T follicular helper cell (primary cell): ENCODE results near the gene CCDC201.
"Not testable (repeated sequence)": the region's sequence is repeated elsewhere in the genome, so short reads cannot be mapped to it uniquely, and the experiment has no call there.

ENCODE experiments used
- DNase-seq: peaks from one replicate; pipeline ENCODE4 v3.0.0-alpha.2; 2020; ENCODE audit warnings: low read depth

CCDC201 gene

DNA sequence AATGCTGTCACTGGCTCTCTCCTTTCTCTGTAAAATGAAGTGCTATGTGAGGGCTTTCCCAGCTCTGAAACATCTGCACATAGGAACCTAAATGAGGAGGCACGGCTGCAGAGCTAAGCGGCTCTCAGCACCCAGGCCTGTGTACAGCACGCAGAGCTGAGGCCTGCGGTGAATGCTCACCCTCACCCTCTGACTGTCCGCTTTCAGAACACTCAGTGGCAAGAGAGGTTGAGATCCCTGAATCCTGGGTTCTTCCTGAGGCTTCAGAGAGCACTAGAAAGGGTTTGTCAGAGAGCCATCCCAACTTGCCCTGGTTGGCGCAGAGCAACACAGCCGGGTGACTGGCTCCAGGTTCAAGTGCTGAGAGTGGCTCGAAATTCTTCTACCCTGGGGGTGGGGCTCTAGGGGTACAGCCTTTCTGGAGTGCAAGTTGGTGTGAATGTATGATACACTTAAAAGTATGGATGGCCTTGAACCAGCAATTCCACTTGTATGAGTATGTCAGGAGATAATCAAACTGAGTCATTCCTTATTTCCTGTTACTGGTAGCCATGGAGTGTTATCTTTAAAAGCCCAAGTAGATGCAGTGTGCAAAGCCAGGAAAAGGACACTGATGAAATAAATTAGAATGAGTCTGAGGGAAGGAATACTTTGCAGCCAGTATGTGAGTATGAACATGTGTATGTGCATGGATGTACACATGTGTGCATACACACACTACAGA is 1.7 kb upstream of the CCDC201 start:
- no peak for DNase-seq

DNA sequence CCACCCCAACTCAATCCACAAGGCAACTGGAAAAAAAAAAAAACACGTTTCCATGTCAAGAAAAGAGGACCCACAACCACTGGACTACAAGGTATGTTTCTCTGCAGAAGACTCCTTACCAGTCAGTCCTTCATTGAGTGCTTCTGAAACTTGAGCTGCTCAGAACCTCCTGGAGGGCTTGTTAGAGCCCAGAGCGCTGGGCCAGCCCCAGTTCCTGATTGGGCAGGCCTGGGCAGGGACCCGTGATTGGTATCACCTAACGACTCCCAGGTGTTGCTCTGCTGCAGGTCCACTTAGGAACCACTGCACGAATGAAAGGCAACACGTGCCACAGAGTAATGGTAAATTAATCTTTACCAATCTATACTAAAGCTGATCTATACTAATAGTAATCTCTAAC is 473 bp upstream of the CCDC201 start:
- DNase-seq = no peak

DNA sequence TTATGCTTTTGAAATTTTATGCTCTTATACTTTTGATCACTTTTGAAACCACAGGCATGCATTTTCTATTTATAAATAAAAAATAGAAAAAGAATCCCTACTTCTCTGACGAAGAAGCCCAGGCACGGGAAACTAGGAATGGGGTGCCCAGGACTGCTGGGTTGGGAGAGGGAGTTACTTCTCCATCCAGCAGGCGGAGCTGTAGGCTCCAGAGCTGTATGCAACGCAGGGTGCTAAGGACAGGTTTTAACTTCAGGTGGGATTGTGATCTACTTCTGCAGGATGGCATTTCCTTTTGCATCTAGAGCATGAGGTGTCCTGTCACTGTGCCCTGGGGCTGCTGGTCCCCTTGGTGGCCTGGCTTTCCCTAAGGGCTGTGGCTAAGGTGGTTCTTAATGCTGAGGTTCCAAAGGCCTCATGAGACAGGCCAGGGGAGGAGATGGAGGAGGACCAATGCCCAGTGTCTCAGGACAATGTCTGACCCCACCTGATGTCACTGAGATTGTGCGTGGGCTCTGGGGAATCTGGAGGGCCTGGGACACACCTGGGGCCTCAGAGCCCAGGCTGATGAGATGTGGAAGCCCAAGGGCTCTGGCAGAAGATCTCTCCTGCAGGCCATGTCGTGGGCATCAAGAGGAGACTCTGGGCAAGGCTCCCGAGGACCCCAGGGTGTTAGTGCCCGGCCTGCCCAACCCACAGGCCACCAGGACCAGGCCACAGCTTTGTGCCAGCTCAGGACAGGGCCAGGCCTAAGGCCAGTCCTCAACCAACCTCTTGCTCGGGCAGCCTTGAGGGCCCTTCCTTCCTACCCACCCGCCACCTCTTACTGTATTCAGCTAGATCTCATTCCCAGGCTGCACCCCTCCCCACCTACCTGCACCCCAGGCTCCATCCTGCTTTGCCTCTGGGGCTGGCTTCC is 507 bp downstream of the CCDC201 start:
- no peak for DNase-seq

DNA sequence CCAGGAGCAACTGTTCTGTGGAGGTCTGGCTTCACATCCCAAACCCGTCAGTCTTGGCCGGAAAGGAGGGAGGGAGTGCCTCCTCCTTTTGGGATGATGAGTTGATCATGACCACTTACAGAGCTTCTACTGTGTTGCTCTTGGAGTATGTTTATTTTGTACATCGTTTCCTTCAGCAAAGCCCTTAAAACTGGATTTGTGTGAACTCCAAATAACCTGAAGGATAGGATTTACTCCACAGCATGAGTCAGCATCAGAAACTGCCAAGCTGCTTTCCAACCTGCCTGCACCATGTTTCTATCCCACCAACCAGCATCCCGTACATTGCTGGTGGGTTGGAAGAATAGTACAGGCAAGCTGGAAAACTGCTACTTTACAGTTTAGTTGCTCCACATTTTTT is 3.5 kb downstream of the CCDC201 start:
- no peak for DNase-seq

DNA sequence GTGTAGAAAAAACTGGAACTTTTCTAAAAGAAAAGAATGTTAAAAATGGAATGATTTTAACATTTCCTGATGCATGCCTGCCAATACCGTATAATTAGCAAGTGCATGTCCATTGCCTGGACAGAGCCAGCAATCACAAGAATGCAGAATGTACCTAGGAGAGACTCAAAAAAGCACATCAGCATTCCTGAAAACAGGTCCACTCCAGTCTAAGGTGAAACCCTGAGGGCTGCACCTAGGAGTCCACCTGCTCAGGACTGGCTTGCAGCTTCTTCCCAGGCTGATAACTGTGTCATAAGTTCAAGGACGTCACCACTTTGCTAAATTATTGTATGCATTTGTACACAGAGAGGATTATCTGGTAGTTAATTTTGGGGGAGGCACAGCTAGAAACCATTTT is 5.4 kb downstream of the CCDC201 start:
- DNase-seq = no peak

DNA sequence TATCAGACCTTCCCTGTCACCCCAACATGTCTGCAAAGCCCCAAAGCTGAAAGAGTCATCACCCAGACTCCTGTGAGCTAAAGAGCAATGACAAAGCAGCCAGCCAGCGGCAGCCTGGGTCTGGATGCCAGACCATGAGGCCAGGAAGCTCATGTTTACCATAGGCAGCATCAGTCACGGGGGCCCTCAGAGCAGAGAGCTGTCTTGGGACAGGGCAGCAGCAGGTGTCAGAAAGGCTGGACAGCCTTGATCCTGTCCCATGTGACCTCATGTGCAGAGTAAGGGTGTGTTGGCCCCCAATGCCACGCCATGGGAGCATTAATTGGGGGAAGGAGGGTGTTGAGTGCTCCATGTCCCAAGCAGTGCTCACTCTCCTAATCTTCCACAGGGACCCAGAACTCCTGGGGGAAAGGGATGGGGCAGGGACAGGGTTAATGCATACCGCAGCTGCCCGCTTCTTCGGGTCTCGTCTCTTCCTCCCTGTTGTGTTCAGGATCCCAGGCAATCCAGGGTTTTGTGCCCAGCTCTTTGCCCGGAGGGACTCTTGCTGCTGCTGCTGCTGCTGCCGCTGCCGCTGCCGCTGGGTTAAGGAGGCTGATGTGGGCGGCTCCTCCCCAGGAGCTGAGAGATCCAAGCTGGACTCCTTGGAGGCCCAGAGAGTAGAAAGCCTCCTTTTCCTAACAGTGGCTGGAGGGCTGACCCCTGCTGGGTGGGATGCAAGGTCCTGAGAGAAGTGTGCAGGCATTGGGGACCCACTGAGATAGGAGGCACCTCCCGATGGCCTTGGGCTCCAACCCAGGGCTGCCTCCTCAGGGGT is 7.1 kb downstream of the CCDC201 start:
- no peak for DNase-seq

DNA sequence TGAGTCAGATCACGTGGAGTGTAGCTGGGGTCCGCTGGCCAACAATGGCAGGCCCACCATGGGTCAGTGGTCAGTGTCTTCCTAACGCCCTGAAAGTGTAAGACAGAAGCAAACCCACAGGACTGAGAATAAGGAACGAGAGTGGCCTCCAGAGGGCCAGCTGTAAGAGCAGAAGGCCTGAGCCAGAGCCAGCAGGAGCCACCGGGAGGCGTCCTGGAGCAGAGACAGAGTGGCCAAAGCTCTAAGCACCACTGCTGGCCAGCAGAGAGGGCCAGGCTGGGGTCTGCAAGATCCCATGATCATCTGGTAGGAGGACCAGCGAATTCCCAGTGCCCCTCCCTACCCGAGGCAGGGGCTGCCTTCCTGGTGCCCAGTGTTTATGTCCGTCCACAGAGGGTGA is 9.2 kb downstream of the CCDC201 start:
- DNase-seq = no peak

DNA sequence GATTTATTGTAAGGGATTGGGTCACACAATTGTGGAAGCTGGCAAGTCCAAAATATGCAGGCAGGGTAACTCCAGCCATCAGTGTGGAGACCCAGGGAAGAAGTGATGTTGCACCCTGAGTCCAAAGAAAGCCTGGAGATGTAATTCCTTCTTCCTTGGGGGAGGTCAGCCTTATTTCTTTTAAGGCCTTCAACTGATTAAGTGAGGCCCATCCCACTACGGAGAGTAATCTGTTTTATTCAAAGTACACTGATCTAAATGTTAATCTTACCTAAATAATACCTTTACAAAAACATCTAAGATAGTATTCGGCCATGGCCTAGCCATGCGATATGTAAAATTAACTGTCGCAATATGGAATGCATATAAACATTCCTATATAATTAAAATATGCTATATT is 16.0 kb downstream of the CCDC201 start:
- DNase-seq = not testable (repeated sequence)

DNA sequence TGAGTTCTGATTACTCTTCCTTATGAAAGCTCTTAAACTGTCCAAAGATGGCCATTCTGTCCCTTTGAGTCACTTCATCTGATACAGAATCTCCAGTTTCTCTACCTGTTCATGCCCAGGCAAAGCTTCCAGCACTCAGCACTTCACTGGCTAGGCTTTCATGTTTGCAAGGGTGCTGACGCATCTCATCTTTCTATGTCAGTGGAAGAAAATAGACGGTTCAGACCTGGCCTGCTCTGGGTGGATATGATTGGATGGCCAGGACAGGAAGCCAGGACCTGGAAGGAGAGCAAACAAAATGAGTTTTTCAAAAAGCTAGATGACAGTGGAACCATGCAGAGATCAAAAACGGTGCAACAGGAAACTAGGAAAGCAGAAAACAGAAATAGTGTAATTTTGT is 17.2 kb downstream of the CCDC201 start:
- not testable (repeated sequence) for DNase-seq

DNA sequence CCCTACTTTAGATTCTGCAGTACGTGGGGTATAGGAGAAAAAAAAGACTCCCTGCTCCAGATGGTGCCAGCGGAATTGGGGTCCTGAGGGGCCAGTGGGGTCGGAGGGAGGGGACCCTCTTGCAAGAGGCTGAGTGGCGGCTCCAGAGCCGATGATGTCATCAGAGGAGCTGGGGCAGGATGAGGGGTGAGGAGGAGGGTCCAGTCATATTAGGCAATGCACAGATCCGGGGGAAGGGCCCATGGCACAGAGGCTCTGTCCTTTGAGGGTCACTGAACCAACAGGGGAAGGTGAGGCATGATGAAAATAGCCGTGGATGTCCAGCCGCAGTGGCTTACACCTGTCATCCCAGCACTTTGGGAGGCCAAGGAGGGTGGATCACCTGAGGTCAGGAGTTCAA is 19.4 kb downstream of the CCDC201 start:
- DNase-seq = not testable (repeated sequence)

DNA sequence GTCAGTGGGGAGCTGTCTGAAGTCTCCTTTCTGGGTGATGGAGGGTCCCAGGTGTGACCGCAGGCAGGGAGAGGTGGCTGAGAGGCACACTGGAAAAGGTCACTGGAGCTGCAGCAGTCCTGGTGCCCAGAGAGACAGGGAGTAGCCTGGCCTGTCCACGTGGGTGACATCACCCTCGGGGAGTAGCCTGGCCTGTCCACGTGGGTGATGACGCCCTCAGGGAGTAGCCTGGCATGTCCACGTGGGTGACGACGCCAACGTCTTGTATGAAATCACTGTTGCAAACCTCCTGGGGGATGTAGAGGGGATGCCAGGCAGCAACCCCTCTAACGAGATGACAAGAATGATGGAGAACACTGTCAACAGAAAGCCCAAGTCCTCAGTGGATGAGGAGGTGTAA is 19.9 kb downstream of the CCDC201 start:
- not testable (repeated sequence) for DNase-seq

DNA sequence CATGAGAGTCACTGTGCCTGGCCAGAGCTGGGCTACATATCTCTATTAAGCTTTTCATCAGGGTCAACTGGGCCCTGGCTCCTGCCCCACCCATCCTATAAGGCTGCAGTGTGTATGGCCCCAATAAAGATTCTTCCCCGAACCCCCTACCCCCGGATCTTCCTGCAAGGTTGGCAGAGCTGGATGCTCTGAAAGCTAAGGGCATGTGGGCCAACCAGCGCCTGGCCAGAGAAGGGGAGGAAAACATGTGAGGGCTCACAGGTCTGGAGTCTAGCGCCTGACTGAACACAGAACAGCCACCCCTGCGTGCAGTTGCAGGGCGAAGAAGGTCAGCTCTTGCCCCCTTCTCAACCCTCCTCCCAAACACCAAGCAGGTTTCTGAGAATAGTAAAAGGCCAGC is 24.1 kb downstream of the CCDC201 start:
- DNase-seq = not testable (repeated sequence)

DNA sequence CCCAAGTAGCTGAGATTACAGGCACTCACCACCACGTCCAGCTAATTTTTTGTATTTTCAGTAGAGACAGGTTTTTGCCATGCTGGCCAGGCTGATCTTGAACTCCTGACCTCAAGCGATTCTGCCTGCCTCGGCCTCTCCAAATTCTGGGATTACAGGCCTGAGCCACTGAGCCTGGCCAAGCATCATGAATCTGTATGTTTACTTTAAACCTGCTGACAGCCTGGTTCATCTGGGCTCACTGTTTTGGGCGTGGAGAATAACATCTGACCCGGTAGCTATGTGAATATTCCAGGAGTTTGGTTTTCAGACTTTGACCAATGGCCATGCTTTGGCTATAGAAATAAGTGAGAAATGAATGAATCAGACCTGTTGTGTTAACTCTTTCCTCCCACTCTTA is 26.3 kb downstream of the CCDC201 start:
- DNase-seq = not testable (repeated sequence)

DNA sequence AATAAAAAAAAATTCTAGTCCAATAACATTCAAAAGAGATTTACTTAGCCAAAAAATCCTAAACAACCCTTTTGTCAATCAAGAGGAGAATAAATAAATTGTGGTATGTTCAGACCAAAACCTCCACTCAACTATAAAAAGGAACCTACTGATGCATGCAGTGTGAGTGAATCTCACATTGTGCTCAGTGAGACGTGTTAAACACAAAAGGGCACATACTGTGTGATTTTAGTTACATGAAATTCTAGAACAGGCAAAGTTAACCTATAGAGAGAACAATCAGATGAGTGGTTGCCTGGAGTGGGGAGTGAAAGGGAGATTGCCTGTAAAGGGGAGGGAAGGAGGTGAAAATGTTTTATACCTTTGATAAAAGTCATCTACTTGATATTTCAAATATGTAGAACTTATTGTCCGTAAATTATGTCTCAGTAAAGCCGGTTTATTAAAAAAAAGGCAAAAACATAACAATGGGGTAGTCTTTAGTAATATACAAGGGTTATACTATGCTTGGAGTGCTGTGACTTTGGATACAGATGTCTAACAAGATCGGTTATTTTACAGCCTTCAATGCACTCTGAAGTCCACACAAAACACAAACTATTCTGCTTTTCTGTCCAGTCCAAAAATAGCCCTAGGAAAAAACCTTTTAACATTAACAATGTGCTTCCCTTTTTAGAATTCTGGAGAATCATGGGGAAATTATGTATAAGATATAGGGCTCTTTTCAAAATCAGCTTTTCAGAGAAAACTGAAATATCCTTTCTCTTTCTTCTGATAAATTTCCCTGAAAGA is 30.8 kb downstream of the CCDC201 start:
- not testable (repeated sequence) for DNase-seq

DNA sequence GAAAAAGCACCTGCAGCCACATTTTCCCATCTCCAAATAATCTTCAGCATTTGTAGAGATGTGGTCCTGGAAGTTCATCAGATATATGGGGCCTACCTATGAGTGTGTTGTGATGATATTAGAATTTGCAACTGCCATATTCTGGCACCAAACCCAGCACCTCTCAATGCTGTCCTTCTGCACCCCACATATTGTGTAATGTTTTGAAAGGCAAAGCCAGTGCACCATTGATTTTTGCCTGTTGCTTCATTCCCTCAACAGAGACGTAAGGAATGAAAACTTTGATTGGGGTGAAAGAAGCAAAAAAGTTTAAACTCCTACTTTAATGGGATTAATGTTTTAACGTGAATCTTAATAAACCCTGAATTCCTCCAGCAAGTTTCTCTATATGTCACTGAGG is 34.0 kb downstream of the CCDC201 start:
- not testable (repeated sequence) for DNase-seq

DNA sequence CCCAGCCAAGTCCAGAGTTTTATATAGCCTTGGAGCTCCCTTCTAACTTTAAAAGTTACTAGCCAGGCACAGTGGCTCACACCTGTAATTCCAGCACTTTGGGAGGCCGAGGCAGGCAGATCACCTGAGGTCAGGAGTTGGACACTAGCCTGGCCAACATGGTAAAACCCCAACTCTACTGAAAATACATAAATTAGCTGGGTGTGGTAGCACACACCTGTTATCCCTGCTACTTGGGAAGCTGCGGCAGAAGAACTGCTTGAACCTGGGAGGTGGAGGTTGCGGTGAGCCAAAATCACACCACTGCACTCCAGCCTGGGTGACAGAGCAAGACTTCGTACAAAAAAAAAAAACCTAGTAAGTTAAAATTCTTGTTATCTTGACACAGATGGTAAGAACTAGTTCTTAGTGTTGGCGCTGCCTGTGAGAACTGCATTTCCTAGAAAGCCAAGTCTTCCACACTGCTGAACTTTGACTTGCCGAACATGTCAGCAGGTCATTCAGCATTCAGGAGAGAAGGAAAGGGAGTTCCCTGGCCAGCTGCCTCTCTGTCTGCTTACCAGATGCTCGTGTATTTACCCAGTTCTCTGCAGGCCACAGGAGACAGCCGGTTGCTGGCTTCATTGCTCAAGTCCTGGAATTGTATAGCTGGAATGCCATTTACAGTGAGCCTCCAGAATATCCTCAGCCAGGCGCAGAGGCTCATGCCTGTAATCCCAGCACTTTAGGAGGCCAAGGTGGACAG is 40.3 kb downstream of the CCDC201 start:
- DNase-seq = not testable (repeated sequence)

DNA sequence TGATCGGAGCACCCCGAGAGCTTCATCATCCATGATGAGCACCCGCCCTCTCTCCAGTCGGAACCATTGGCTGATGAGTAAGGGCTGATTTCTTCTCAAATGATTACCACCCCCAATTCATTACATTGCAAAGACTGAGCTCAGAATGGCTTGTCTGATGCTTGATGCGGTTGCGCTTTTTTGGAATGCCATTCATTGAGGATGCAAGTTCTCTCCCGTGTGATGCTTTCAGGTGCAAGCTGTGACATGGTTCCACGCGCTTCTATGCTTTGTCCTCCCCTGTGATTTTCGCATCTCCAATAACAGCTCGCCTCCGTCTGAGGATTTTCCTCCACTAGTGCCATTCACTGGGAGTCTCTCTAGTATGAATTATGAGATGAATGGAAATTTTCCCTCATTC is 43.0 kb downstream of the CCDC201 start:
- DNase-seq = not testable (repeated sequence)

DNA sequence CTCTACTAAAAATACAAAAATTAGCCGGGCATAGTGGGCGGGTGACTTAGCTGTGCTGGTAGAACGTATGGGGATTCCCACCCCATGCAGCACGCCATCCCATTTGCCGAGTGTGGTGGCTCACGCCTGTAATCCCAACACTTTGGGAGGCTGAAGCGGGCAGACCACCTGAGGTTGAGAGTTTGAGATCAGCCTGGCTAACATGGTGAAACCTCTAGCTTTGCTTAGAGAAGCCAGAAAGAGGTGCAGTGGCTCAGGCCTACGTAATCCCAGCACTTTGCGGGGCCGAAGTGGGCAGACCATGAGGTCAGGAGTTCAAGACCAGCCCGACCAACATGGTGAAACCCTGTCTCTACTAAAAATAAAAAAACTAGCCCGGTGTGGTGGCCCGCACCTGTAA is 45.2 kb downstream of the CCDC201 start:
- not testable (repeated sequence) for DNase-seq

DNA sequence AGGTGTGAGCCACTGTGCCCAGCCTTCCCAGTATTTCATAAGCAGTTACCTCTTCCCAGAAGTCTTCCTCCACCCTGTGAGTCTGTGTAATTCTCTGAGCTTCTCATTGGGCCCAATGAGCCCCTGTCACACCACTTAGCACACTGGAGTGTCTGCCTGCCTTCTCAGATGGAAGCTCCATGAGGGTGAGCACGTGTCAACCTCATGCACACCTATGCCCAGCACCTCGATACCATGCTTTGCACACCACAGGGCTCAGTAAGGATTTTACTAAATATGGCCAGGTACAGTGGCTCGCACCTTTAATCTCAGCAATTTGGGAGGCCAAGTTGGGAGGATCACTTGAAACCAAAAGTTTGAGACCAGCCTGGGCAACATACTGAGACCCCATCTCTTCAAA is 46.3 kb downstream of the CCDC201 start:
- DNase-seq = not testable (repeated sequence)

DNA sequence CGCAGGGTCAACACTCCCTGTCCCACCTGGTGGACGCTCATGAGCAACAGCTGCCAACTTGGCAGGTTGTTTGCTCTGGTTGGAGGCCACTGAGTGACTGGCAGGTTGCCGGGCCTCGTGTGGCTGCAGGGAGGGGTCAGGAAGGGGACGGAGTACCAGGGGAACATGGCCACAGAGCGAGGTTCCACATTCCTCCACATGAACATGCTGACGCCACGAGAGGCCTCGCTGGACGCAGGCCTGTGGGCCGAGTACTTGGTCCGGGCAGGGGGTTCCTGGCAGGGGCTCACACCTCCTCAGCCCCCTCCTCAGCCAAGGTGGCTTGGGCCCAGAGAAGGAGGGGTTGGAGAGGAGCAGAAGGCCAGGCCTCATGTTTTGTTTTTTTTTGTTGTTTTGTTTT is 54.1 kb downstream of the CCDC201 start:
- not testable (repeated sequence) for DNase-seq

DNA sequence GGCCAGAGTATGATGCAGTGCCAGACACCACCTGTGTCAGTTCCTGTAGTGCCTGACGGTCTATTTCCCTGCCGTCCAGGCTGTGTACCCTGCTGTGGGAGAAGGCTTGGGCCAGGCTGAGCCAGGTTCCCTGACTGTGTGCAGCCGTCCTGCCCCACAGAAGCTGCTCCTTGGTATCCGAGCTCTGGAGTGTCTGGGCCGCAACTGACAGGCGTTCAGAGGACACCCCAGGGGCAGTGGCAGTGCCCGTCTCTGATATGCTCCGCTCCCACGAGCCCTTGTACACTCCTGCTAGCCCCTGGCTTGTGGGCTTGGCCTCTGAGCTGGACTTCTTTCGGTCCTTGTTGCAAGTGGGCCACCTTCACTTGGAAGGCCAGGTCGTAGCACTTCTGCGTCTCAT is 55.0 kb downstream of the CCDC201 start:
- DNase-seq = not testable (repeated sequence)
